GM19397 (cell line): ENCODE data around the gene KCTD10.
A peak's percentile ranks its signal among the peaks of the same experiment; 100 is the strongest.

ENCODE experiments used
- ATAC-seq: cut with Tn5 transposase; IDR thresholded peaks from one replicate; pipeline ENCODE4 v1.9.1; 2021; ENCODE audit warnings: mild to moderate bottlenecking, moderate library complexity; ENCODE audit not compliant: unreplicated experiment

Gene KCTD10

DNA sequence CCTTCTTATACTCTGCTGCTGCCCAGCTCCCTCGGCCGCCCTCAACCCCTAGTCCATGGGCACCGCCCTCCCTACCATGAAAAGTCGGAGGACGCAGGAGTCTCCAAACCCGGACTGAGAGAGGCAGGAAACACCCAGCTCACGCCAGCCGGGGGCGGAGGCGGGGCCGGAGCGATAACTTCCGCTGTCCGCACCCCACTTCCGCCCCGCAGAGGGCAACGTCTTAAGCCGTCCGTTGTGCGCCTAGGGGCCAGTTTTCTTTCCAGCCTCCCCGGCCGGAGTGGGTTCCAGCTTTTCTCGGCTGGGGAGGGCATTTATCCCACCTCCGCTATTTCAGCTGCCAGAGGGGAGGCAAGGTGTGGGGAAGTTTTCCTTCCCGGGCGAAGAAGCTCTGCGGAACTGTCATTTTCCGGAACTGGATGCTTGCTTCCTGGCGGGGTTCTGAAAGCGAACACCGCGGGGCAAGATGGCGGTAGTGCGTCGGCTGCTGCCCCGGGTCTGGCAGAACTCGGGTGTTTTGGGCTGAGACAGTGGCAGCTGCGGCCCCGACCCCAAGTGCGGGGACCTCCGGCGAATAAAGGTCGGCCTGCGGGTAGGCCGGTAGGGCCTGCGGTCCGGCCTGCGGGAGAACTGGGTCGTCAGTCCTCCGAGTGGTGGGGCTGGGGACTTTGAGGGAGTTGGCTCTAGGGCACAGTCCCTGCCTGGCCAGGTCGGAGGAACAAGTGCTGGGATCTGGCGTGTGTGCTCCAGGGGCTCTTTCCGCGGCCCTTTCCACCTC is at the start of gene KCTD10, which contains the start of gene UBE3B:
TSS of gene KCTD10 (minus strand) at position 116 of the 778 bp plus-strand sequence. CDS start at position 78, 38 bp downstream.
TSS of gene UBE3B (plus strand) at position 450 of the 778 bp plus-strand sequence. CDS start 5,918 bp downstream, outside the sequence.
- peak; percentile 93 for ATAC-seq

DNA sequence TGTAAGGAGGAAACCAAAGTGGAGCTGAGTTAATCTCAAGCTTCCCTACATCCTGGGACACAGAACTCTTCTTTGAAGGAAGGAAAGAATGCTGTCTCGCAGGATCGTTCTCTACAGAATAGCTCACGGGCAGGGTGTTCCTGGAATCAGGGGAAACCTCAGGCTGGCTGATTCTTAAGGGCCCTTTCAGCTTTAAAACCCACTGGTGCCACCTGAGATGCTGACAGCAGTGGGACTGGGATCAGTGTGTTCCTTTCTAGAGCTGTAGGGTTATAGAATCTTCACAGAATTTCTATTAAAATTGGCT is 48.1 kb upstream of the KCTD10 start:
- ATAC-seq: no peak

DNA sequence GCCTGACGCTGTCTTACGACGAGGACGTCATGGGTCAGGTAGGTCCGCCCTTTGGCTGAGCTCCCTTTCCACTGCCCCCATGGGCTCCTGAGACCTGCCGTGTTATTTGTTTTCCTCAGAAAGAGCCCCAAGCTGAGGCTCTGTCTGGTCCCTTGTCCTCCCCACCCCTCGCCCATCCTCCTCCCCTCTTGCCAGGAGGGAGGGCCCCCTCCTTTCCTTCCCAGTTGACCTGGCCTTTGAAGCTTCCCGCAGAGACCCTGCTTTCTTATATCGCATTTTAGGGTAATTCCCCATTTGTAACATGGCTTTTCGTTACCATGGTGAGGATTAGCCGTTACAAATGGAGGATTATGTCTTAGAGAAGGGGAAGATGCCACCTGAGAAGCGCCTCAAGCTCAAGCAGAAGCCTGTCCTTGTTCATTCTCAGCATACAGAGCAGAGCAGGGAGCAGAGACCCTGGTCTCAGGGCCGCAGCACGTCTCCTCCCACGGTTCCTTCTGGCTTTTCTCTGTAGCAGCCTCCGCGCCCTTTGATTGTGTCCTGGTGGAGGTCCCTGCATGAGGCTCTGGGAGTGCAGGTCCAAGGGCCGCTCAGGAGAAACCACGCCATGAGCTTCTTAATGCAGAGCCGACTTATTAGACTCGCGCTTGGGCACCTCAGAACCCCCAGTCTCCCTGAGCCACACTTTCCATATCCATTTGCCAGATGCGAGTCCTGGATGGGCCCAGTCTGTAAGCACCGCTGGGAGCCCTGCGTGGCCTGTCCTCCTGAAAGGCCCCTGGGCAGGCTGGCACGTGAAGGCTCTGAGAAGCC is 47.6 kb upstream of the KCTD10 start:
- no peak for ATAC-seq

GRCh38 chr12:109523504-109523903 is 46.4 kb upstream of the KCTD10 start:
- ATAC-seq: no peak

DNA sequence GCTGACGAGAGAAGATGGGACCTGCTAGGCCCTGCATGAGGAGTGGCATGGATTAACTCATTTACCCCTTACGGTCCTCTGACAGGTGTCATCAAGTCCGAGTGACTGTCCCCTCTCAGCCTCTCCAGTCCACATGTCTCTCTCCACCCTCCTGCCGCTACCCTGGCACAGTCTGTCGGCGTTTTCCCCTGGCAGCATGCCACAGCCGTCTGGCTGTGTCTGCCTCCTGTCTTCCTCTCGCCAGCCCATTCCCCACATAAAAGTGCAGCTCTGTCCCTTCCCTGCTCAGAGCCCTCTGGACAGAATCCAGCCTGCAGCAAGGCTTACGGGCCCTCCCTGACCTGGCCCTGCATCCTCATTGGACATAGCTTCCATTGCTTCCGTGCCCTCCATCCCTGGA is 46.0 kb upstream of the KCTD10 start:
- ATAC-seq: no peak

DNA sequence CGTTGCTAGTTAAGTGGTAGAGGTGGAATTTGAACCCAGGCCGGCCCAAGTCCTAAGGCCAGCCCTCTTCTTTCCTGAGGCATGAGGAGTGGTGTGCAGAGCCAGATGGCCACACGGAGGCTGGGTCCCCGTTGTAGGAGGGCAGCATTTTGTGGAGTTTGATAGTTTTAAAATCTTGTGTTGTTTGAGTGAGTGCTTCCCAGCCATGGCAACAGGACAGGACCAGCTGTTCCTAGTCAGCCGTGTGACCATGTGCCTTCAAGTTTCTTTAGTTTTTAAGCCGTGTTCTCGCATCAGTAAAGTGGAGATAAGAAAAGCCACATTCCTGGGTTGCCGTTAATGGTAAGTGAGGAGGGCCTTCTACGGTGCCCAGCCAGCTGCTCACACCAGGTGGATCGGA is 44.7 kb upstream of the KCTD10 start:
- no peak for ATAC-seq

DNA sequence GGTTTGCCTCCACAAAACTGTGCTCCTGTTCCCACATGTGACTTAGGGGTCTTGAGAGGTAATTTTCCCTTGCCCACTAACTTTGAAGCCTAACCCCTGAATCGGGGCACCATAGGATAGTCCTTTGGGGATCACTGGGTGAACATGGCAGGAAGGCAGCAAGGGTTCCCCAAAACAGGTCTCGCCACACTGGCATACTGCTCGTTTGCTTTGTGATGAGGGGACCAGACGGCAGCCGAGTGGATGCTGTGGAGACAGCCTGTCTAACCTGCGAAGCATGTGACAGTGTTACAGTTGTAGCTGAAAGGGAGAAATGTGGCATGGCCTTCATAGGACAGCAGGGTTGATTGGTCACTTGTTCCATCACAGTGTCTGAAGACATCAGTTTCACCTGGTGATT is 42.7 kb upstream of the KCTD10 start:
- no peak for ATAC-seq

GRCh38 chr12:109518820-109519665 is 41.9 kb upstream of the KCTD10 start:
- no peak for ATAC-seq

- no peak for ATAC-seq
These were observed 40.5 kb upstream of the KCTD10 start for GRCh38 chr12:109517619-109518018.

DNA sequence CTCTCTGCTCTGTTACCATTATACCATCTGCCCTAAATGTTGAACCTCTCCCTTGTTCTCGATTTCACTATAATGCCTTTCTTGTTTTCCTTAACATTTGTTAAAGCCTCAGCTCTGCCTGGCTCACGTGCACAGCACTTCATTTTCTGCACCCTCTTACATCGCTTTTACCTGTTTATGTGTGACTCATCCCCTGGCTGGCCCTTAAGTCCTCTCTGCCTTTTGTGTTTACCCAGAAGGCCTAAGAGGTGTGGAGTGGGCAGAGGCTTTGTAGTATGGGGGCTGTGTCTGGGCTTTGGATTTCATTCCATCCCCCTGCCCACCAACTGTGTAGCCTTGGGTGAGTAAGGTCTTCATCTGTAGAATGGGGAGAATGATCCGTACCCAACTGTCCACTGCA is 36.9 kb upstream of the KCTD10 start:
- ATAC-seq: no peak

DNA sequence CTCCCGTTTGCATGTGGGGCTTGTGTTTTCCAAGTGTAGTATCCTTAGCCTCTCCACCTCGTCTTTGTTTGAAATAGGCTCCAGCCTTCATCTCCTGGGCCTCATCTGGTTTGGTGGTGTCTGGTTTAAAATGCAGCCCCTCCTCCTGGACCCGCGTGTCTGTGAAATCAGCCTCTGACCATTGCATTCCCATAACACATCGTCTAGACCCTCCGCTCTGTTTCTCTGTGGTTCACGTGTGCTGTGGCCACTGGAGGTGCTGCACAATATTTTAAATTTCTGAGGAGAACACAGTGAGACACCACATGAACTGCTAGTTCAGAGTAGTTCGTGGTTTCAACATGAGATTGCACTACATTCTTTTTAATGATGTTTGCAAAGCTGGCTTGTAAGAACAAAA is 36.0 kb upstream of the KCTD10 start:
- ATAC-seq: no peak

GRCh38 chr12:109512608-109513007 is 35.5 kb upstream of the KCTD10 start:
- no peak for ATAC-seq

DNA sequence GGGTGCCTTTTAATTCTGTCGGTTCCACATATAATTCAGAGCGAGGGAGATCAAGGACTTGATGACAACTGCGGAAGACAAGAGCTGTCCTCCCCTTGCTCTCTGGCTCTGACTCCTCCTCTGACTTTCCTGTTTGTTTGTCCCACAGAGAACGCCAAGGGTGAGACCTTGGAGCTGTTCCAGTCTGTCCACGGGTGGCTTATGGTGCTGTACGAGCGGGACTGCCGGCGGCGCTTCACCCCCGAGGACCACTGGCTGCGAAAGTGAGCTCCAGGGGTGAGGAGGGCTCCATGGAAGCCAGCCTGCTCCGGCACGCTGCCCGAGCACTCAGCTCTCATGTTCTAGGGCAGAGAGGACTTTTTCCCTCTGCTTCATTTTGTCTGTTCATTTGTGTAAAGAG is 33.1 kb upstream of the KCTD10 start:
- no peak for ATAC-seq

DNA sequence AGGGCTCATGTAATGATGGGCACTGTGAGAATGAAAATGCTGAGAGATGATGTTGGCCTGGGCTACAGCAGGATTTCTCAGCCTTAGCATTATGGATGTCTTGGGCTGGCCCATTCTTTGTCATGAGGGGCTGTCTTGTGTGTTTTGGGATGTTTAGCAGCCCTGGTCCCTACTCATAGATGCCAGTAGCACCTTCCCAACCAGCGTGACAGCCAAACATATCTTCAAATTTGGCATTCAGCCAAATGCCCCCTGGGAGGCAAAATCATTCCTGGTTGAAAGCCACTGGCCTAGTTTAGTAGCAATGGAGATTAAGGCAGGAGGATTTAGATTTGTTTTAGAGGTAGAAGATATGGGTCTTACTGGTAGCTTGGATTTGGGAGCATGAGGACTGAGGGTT is 27.0 kb upstream of the KCTD10 start:
- no peak for ATAC-seq

DNA sequence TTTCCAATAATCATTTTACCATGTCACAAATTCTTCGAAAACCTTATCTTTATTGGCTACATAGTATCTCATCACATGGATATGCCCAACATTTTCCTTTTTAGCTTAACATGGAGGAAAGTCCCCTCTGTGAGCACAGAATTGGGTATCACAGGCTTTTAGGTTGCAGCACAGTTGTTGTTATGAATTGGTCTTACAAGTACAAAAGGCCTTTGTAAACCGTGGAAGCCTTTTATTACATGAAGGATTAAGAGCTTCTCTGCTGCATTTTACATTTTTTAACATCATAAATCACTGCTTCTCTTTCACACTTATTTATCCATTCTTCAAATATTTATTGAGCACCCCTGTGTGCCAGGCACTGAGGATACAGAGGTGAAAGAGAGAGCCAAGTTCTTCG is 26.5 kb upstream of the KCTD10 start:
- no peak for ATAC-seq

GRCh38 chr12:109502332-109502731 is 25.2 kb upstream of the KCTD10 start:
- no peak for ATAC-seq

- no peak for ATAC-seq
These were observed 24.2 kb upstream of the KCTD10 start for GRCh38 chr12:109501299-109501698.

GRCh38 chr12:109500406-109501185 is 23.5 kb upstream of the KCTD10 start:
- no peak for ATAC-seq

DNA sequence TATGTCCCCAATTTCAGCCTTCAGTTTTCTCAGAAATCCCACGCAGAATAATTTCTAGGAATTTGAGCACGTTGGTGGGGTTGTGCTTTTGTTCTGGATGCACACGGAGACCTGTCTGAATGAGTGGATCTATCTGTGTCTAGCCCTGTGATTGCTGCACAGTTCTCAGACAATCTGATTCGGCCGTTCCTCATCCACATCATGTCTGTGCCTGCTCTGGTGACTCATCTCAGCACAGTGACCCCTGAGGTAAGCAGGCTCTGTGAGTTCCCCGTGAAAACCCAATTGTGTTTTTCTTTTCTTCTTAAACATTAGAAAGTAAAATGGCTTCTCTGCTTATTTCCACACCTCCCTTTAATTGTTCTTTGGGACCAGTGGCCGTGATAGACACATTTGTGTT is 20.6 kb upstream of the KCTD10 start:
- no peak for ATAC-seq

GRCh38 chr12:109496306-109496705 is 19.2 kb upstream of the KCTD10 start:
- no peak for ATAC-seq

DNA sequence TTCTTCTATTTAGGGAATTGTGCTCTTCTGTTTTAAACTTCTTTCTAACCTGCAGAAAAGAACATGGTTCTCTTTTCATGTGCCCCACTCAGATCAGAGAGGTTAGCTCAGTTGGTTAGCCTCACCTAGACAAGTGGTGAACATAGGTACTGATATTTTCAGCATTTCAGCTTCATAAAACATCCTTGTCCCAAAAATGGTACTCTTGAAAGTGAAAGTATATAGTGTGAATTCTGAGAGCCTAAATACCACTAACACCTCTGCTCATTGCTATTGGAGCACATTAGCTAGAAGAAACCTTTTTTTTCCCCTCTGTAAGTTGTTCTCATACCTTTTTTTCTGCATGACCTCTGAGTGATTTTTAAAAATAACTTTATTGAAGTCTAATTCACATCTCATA is 17.9 kb upstream of the KCTD10 start:
- no peak for ATAC-seq
